GF-D8 (cell line): ENCODE results near the gene ATRIP.

Source experiments
- DNase-seq: peaks from one replicate; lab custom pipeline; 2025; lab: John Stamatoyannopoulos, UW

ATRIP gene

DNA sequence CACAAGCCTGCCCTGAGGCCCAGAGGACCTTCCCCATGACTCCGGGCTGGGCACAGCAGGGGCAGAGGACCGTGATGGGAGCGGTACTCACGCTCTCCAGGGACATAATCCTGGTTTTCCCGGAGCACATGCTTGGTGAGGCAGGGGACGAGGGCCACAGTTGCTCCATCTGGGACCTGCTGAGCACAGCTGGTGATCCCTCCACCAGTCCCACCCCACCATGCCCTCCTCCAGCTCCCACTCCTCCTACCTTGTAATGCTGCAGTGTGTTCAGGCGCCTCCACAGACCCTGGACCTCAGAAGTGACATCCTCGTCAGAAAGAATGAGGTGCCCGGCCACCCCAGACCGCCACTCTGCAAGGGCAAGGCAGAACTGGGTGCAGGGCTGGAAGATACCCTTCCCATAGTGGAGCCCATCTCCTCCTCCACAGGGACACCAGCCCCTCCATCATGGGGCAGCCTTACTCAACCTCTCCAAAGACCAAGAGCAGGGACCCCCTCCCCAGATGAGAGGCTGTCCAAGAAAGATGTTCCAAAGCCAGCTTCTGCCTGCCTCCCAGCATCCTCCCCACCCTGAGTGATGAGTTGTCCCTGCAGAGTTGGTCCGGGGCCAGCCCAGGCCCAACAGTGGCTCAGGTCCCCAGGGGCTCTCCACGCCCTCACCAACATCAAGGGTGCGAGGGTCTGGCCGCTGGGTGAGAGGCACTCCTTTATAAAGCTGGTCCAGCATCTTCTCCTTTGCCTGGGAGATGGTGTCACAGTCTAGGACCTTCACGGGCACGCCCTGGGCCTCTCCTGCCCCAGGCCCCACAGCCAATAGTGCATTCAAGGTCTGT lies 36.1 kb upstream of the ATRIP start:
- no peak for DNase-seq

- DNase-seq, result no peak
Measured at GRCh38 chr3:48411041-48411588, 35.4 kb upstream of the ATRIP start.

DNA sequence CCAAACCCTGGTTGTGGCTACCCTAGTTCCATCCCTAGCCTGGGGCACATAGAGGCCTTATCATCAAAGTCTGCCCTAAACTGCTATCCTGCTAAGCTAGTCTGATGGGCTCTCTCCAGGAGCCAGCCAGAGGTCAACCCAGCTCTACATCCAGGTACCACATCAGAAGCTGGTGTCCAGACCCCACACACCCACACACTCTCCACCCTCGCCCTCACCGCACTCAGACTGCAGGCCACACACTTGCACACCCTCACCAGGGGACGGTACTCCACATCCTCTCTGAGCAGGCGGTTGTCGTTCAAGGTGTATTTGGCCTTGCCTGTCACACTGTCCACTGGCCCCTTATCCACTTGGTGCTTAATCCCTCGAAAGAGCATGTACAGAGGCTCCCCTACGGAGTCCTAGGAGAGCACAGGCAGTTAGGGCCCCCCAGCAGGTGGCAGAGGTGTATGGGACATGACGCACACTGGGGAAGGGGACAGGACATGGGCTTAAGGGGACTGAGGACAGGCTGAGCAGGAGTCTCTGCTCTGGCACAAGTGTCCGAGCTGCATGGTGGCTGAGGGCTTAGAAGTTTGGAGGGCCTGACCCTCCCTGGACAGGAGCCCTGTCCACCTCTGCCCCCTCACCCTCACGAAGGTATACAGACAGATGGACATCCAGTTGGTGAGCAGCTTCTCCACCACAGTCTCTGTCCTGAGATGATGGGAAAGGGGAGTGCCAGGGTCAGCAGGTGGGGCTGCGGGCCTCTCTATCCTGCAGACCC lies 34.7 kb upstream of the ATRIP start:
- DNase-seq, result no peak

DNA sequence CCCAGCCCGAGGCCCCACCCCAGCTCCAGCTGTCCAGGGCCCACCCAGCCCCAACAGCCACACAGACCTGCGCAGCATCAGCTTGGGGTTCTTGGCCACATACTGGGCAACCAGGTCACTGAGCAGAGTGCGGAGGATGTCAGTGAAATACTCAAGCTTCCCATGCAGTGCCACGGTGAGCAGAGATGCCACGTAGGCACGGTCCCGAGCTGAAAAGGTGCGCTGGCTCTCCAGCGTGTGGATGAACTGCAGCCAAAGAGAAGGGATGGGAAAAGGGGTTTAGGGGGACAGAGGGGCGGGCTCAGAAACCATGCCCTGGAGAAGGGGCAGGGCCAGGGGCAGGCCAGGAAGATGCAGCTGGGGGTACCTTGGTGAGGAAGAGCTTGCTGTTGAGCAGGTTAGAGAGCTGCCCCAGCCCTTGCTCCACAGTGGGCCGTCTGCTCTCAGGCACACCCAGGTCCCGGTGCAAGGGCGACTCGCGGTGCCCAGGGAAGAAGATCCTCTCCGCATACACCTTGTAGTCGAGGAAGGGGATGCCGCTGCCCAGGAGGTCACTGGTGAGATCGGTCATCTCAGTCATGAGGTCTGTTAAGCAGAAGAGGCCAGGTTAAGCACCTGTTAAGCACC lies 34.0 kb upstream of the ATRIP start:
- no peak for DNase-seq

GRCh38 chr3:48413086-48413485 lies 33.5 kb upstream of the ATRIP start:
- no peak for DNase-seq

DNA sequence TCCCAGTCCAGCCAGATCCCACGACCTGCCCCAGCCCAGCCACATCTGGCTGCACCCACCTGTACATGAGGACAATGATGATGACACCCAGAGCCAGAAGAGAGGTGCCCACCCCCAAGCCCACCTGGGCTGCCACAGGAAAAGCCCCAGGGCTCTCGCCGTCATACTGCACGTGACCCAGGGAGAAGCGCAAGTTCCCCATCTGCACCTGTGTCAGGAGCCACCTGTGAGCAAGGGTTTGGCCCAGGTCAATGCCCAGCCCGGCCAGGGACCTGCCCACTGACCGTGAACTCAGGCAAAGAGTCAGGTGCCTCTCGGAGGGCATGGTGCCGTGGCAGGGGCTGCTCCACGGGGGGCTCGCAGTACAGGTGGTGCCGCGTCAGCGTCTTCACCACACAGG lies 32.9 kb upstream of the ATRIP start:
- no peak for DNase-seq

- no peak for DNase-seq
Measured at GRCh38 chr3:48414376-48415250, 31.9 kb upstream of the ATRIP start.

GRCh38 chr3:48415251-48415953 lies 31.1 kb upstream of the ATRIP start:
- DNase-seq, result no peak

DNA sequence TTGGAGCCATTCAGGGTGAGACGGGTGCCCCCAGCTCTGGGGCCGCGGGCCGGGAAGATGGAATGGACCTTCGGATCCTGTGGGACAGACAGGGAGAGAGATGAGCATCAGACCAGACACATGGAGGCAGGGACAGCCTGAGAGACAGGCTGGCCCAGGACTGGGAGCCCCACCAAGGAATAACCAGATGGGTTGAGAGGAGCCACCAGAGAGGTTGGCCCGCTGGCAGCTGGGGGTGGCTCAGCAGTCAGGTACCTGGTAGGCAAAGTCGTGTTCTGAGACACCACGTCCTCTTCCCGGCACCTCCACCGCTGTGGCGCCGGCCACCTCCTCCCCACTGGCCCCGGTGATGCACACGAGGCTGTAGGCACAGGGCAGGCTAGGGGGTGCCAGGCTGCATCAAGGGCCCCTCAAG lies 30.4 kb upstream of the ATRIP start:
- DNase-seq, result no peak

- DNase-seq, result no peak
Measured at GRCh38 chr3:48416546-48416945, 30.0 kb upstream of the ATRIP start.

GRCh38 chr3:48417529-48418108 lies 28.9 kb upstream of the ATRIP start:
- DNase-seq, result no peak

GRCh38 chr3:48418140-48418539 lies 28.4 kb upstream of the ATRIP start:
- no peak for DNase-seq

DNA sequence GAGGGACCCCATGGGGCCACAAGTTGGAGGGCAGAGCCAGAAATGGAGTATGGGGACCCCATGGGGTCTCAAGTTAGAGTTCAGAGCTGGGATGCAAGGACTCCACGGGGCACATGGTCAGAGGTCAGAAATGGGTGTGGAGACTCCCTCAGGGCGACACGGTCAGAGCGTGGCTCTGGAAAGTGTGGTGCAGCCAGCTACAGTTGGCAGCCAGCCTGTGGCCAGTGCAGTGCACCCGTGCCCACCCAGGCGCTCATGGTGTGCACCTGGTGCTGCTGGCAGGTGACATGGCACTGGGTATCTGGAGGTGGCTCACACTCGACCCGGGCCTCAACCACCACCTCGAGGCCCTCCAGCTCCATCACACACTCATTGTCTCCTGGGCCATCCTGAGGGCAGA lies 27.9 kb upstream of the ATRIP start:
- no peak for DNase-seq

DNA sequence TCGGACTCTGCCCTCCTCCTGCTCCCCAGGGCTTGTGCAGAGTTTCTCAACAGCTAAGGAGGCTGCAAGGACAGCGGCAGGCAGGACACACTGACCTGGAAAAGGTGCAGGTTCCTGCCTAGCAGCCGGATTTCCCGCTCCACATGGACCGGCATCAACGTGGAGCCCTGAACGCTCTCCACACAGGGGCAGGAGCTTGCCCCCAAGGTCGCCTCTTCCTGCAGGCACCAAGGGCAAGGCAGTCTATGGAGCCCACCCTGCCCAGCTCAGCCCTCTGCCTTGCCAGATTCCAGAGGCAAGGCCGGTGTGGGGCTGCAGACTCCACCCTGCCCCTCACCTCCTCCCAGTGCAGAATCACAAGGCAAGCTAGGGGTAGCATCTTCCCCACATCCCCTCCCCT lies 27.4 kb upstream of the ATRIP start:
- no peak for DNase-seq

GRCh38 chr3:48419597-48419996 lies 26.9 kb upstream of the ATRIP start:
- DNase-seq, result no peak

DNA sequence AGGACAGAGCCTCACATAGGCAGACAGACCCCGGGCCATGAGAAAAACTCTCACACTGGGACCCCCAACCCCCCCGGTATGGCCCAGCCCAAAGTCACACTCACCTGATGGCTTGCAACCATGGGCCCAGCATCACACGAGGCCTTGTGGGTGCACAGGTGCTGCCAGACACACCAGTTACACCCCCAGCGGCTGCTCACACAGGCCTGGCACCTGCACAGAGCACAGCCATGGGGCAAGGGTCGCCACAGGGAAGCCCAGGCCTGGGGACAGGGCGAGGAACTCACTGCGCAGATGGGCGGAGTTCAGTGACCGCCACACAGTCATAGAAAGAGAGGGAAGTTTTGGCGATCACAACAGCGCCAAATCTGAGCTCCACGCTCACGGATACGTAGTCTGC lies 26.0 kb upstream of the ATRIP start:
- DNase-seq, result no peak

GRCh38 chr3:48422272-48422671 lies 24.3 kb upstream of the ATRIP start:
- DNase-seq, result no peak

GRCh38 chr3:48422681-48423080 lies 23.9 kb upstream of the ATRIP start:
- no peak for DNase-seq

DNA sequence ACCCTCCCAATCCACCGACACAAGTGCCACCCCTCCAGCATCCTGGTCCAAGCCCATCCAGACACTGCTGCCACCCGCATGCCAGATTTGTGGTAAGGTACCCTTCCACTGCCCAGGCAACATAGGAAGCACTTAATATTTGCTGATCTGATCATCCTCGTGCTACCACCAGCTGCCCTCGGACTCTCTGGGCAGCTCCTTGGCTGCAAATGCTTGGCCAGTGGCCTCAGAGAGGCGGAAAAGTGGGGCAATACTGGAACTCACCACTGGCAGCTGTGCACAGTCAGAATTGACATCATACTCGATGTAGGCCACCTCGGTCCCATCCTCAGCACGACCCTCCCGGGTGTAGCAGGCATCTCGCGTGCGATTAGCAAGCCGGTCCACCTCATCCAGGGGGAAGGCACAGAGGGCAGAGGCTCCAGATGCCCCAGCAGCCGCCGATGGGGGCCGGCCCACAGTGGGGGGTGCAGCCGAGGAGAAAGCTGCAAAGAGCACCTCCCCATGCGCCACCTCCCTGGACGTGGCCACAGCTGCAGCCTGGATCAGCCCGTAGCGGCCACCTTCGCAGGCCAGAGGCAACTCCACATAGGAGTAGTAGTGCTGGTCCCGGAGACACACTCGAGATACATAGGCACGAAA lies 23.2 kb upstream of the ATRIP start:
- DNase-seq, result no peak
